ENCODE results near the gene GNA14.

The GNA14 gene

GRCh38 chr9:77511525-77511924 is 136.6 kb downstream of the GNA14 start:
- H3K27ac ChIP-seq, result no peak overlapping the region
- TF ChIP-seq CTCF (conservative IDR thresholded peaks at IDR 0.05), result no peak

- no peak for TF ChIP-seq CTCF (conservative IDR thresholded peaks at IDR 0.05)
These were observed 137.5 kb downstream of the GNA14 start for GRCh38 chr9:77510666-77511065.

GRCh38 chr9:77508396-77508795 is 139.7 kb downstream of the GNA14 start:
- no peak for TF ChIP-seq CTCF (conservative IDR thresholded peaks at IDR 0.05)
- no peak overlapping the region for H3K27ac ChIP-seq

More at GRCh38 chr9:77510666-77511065, 137.5 kb downstream of the GNA14 start:
- no peak overlapping the region for H3K27ac ChIP-seq

- no peak for TF ChIP-seq CTCF (conservative IDR thresholded peaks at IDR 0.05)
- H3K27ac ChIP-seq, result no peak overlapping the region
These were observed 140.7 kb downstream of the GNA14 start for GRCh38 chr9:77507212-77507961.

GRCh38 chr9:77505232-77505631 is 142.9 kb downstream of the GNA14 start:
- no peak overlapping the region for H3K27ac ChIP-seq
- no peak for TF ChIP-seq CTCF (conservative IDR thresholded peaks at IDR 0.05)

GRCh38 chr9:77502568-77502967 is 145.6 kb downstream of the GNA14 start:
- no peak for TF ChIP-seq CTCF (conservative IDR thresholded peaks at IDR 0.05)
- H3K27ac ChIP-seq, result no peak overlapping the region

GRCh38 chr9:77498891-77499290 is 149.2 kb downstream of the GNA14 start:
- TF ChIP-seq CTCF (conservative IDR thresholded peaks at IDR 0.05), result no peak
- H3K27ac ChIP-seq, result no peak overlapping the region
